ENCODE measurements around the gene TTC8.

- TF ChIP-seq CTCF (conservative IDR thresholded peaks at IDR 0.05) (no peak), ZFX (IDR thresholded peaks at IDR 0.05) (no peak)
Measured at GRCh38 chr14:88908216-88908615, 83.8 kb downstream of the TTC8 start.

All from C4-2B (cell line).